Large intestine (tissue), 3 donors: ENCODE data around the gene FANCC. TPM values are rescaled to one million over a fixed set of nuclear protein-coding genes. Genes with fewer than 3 reads are reported as not detected.

Source experiments
- DNase-seq, 2 donors: peaks; one replicate each; pipeline versions ENCODE4 v3.0.0 to v3.0.0-alpha.2; 2013
- H3K27ac ChIP-seq: one replicate; pipeline ENCODE4 v1.5.1; 2013; ENCODE audit warnings: low read length
- H3K27me3 ChIP-seq: 2 replicates; pipeline ENCODE4 v1.6.1; 2013; ENCODE audit warnings: low read length; ENCODE audit not compliant: control insufficient read depth, insufficient read depth
- H3K36me3 ChIP-seq: 2 replicates; pipeline ENCODE4 v1.6.1; 2013; ENCODE audit warnings: low read length; ENCODE audit not compliant: control insufficient read depth, insufficient read depth
- H3K4me1 ChIP-seq: one replicate; pipeline ENCODE4 v1.6.1; 2013; ENCODE audit warnings: low read length; ENCODE audit not compliant: control insufficient read depth, insufficient read depth
- H3K4me3 ChIP-seq: one replicate; pipeline ENCODE4 v1.5.1; 2013; ENCODE audit warnings: low read length
- H3K9me3 ChIP-seq: one replicate; pipeline ENCODE4 v1.6.1; 2013; ENCODE audit warnings: mild to moderate bottlenecking, low read depth, low read length, moderate library complexity; ENCODE audit not compliant: control insufficient read depth
- WGBS: methylation state at CpG from one replicate; pipeline ENCODE4 v1.1.5; 2013; ENCODE audit warnings: low lambda C conversion rate; ENCODE audit not compliant: insufficient coverage; 5-methylcytosine and 5-hydroxymethylcytosine counted together
- polyA plus RNA-seq: library from polyadenylated mRNA; unstranded; fragments of 120-200 nt; gene quantifications from one replicate; pipeline ENCODE4 v1.2.1, GENCODE V29; 2013

Gene FANCC
- polyA plus RNA-seq, 1 donor = 19.9 TPM

GRCh38 chr9:95201206-95201605 is 116.3 kb downstream of the FANCC start:
- Histone ChIP-seq H3K9me3 (no peaks in the 10 kb centered on the region), H3K4me3 (no peak overlapping the region), H3K27ac (no peak overlapping the region), H3K27me3 (no peaks in the 10 kb centered on the region), H3K4me1 (peaks cover 4% of the 10 kb centered on the region), H3K36me3 (no peaks in the 10 kb centered on the region)
- DNase-seq = no peak
- WGBS = 80% methylated on average over 2 of the region's 4 CpGs

- Histone ChIP-seq H3K4me3 (no peak overlapping the region), H3K9me3 (no peaks in the 10 kb centered on the region), H3K27me3 (no peaks in the 10 kb centered on the region), H3K27ac (no peak overlapping the region), H3K4me1 (no peaks in the 10 kb centered on the region), H3K36me3 (no peaks in the 10 kb centered on the region)
- DNase-seq = no peak
- no CpG with 5 or more reads among the region's 3 CpGs for WGBS
Observed at GRCh38 chr9:95197692-95198271, 119.7 kb downstream of the FANCC start.

- DNase-seq = no peak
Observed at GRCh38 chr9:95193480-95193879, 124.0 kb downstream of the FANCC start.

GRCh38 chr9:95193067-95193466 is 124.4 kb downstream of the FANCC start:
- H3K36me3 ChIP-seq = no peaks in the 10 kb centered on the region
- 76% methylated on average over 6 of the region's 8 CpGs for WGBS
- H3K27ac ChIP-seq = no peak overlapping the region
- H3K4me3 ChIP-seq = no peak overlapping the region
- DNase-seq = no peak
- peaks cover 5% of the 10 kb centered on the region for H3K4me1 ChIP-seq
- H3K27me3 ChIP-seq = no peaks in the 10 kb centered on the region
- no peaks in the 10 kb centered on the region for H3K9me3 ChIP-seq

More at GRCh38 chr9:95193480-95193879, 124.0 kb downstream of the FANCC start:
- H3K27me3 ChIP-seq = no peaks in the 10 kb centered on the region
- H3K9me3 ChIP-seq = no peaks in the 10 kb centered on the region
- H3K27ac ChIP-seq = no peak overlapping the region
- no peaks in the 10 kb centered on the region for H3K36me3 ChIP-seq
- H3K4me1 ChIP-seq = peaks cover 5% of the 10 kb centered on the region
- H3K4me3 ChIP-seq = no peak overlapping the region
- no CpG with 5 or more reads among the region's 5 CpGs for WGBS

- 80% methylated on average over 1 of the region's 1 CpG for WGBS
- H3K27ac ChIP-seq = no peak overlapping the region
- no peaks in the 10 kb centered on the region for H3K9me3 ChIP-seq
- H3K4me3 ChIP-seq = no peak overlapping the region
- no peaks in the 10 kb centered on the region for H3K36me3 ChIP-seq
- no peak for DNase-seq
- H3K27me3 ChIP-seq = no peaks in the 10 kb centered on the region
- peaks cover 5% of the 10 kb centered on the region for H3K4me1 ChIP-seq
Observed at GRCh38 chr9:95192631-95193030, 124.9 kb downstream of the FANCC start.

- Histone ChIP-seq H3K9me3 (no peaks in the 10 kb centered on the region), H3K36me3 (no peaks in the 10 kb centered on the region), H3K4me1 (peaks cover 5% of the 10 kb centered on the region), H3K4me3 (no peak overlapping the region), H3K27me3 (no peaks in the 10 kb centered on the region), H3K27ac (no peak overlapping the region)
- no peak for DNase-seq
- no CpG with 5 or more reads among the region's 4 CpGs for whole genome bisulfite sequencing
Observed at GRCh38 chr9:95190413-95190812, 127.1 kb downstream of the FANCC start.

- Histone ChIP-seq H3K27ac (peak overlapping the region; percentile 50), H3K27me3 (no peaks in the 10 kb centered on the region), H3K36me3 (no peaks in the 10 kb centered on the region), H3K9me3 (no peaks in the 10 kb centered on the region), H3K4me1 (peaks cover 5% of the 10 kb centered on the region), H3K4me3 (no peak overlapping the region)
- no CpG with 5 or more reads among the region's 7 CpGs for WGBS
- peak; percentile 31 to 55 for DNase-seq
Observed at GRCh38 chr9:95189251-95190098, 128.0 kb downstream of the FANCC start.

- Histone ChIP-seq H3K4me1 (peaks cover 5% of the 10 kb centered on the region), H3K4me3 (no peak overlapping the region), H3K27me3 (no peaks in the 10 kb centered on the region), H3K9me3 (no peaks in the 10 kb centered on the region), H3K27ac (peak overlapping the region; percentile 33), H3K36me3 (peaks cover 1% of the 10 kb centered on the region)
- DNase-seq = no peak
- WGBS = 75% methylated on average over 2 of the region's 4 CpGs
Observed at GRCh38 chr9:95188459-95188858, 129.1 kb downstream of the FANCC start.

- WGBS = no CpG with 5 or more reads among the region's 2 CpGs
- H3K36me3 ChIP-seq = peaks cover 10% of the 10 kb centered on the region
Observed at GRCh38 chr9:95185956-95186355, 131.6 kb downstream of the FANCC start.

GRCh38 chr9:95182854-95183563 is 134.5 kb downstream of the FANCC start:
- 82% methylated on average over 2 of the region's 11 CpGs for WGBS

More at GRCh38 chr9:95185956-95186355, 131.6 kb downstream of the FANCC start:
- DNase-seq = peak in 1 of 2 donors; percentile 15
- H3K27me3 ChIP-seq = no peaks in the 10 kb centered on the region
- H3K4me1 ChIP-seq = peaks cover 5% of the 10 kb centered on the region
- H3K4me3 ChIP-seq = no peak overlapping the region
- H3K9me3 ChIP-seq = no peaks in the 10 kb centered on the region
- H3K27ac ChIP-seq = no peak overlapping the region

More at GRCh38 chr9:95182854-95183563, 134.5 kb downstream of the FANCC start:
- Histone ChIP-seq H3K27me3 (no peaks in the 10 kb centered on the region), H3K9me3 (no peaks in the 10 kb centered on the region), H3K4me3 (no peak overlapping the region), H3K27ac (no peak overlapping the region), H3K36me3 (peaks cover 10% of the 10 kb centered on the region), H3K4me1 (no peaks in the 10 kb centered on the region)
- DNase-seq = no peak
